ENCODE results near the gene BAZ1B. TPM values are rescaled to one million over a fixed set of nuclear protein-coding genes. Genes with fewer than 3 reads are reported as not detected.

Gene BAZ1B, protein sequence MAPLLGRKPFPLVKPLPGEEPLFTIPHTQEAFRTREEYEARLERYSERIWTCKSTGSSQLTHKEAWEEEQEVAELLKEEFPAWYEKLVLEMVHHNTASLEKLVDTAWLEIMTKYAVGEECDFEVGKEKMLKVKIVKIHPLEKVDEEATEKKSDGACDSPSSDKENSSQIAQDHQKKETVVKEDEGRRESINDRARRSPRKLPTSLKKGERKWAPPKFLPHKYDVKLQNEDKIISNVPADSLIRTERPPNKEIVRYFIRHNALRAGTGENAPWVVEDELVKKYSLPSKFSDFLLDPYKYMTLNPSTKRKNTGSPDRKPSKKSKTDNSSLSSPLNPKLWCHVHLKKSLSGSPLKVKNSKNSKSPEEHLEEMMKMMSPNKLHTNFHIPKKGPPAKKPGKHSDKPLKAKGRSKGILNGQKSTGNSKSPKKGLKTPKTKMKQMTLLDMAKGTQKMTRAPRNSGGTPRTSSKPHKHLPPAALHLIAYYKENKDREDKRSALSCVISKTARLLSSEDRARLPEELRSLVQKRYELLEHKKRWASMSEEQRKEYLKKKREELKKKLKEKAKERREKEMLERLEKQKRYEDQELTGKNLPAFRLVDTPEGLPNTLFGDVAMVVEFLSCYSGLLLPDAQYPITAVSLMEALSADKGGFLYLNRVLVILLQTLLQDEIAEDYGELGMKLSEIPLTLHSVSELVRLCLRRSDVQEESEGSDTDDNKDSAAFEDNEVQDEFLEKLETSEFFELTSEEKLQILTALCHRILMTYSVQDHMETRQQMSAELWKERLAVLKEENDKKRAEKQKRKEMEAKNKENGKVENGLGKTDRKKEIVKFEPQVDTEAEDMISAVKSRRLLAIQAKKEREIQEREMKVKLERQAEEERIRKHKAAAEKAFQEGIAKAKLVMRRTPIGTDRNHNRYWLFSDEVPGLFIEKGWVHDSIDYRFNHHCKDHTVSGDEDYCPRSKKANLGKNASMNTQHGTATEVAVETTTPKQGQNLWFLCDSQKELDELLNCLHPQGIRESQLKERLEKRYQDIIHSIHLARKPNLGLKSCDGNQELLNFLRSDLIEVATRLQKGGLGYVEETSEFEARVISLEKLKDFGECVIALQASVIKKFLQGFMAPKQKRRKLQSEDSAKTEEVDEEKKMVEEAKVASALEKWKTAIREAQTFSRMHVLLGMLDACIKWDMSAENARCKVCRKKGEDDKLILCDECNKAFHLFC (N-terminal part only)
- 10 to 100 TPM; 51.3 to 62.8 (median 59.9) TPM for total RNA-seq

DNA sequence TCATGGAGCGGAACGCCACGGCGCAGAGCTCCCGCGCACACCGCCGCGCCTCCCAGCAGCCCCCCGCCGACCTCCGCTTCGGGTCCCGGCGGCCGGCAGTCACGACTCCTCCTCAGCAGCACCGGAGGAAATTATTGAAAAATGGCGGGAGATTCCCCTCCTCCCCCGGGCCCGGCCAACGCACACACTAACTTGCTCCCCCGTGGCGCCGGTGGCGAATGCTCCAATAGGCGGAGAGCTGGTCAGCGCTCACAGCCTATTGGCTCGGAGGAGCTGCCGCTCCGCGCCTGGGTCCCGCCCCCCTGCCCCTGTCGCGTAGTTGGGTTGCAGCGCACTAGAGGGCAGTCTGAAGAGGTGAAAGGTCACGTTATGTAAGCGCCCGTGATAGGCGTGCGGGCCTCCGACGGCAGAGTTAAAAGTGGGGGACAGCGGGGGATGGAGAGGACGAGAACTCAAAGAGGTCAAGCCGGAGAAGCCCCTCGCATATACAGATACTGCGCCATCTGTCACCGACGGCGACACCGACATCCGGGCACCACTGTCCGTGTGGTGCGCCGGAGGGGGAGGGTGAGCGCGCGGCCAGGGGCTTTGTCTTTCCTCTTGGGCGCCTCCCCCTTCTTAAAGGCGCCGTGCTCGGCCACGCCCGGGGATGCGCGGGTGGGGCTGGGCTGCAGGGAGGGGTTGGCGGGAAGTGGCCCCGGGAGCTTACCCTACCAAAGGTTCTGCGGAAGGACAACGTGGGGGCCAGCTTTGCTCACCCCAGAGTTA, at the start of gene BAZ1B:
Gene BAZ1B, minus strand, starts transcription at position 189 of the 768 bp plus-strand sequence. CDS start 360 bp downstream, outside the sequence.
- TF ChIP-seq, protein P1, sequence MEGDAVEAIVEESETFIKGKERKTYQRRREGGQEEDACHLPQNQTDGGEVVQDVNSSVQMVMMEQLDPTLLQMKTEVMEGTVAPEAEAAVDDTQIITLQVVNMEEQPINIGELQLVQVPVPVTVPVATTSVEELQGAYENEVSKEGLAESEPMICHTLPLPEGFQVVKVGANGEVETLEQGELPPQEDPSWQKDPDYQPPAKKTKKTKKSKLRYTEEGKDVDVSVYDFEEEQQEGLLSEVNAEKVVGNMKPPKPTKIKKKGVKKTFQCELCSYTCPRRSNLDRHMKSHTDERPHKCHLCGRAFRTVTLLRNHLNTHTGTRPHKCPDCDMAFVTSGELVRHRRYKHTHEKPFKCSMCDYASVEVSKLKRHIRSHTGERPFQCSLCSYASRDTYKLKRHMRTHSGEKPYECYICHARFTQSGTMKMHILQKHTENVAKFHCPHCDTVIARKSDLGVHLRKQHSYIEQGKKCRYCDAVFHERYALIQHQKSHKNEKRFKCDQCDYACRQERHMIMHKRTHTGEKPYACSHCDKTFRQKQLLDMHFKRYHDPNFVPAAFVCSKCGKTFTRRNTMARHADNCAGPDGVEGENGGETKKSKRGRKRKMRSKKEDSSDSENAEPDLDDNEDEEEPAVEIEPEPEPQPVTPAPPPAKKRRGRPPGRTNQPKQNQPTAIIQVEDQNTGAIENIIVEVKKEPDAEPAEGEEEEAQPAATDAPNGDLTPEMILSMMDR (IDR thresholded peaks at IDR 0.05; ENCODE audit: low read depth) = no peak

DNA sequence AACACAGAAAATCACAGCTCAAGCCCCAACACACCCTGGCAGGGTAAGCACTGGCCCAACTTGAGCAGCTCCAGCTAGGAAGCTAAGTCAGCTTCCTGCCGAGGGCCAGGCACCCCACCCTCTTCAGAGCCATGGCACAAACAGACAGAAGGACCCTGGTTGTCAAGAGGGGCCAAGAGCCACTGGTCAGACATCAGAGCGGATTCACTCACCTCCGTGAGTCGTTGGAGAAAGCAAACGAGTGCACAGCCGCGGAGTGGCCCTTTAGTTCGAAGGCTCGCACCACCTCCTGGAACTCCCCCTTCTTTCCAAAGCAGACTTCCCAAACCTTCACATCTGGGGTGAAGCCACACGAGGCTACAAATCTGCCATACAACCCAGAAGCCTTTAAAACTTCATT, 48.9 kb upstream of the BAZ1B start:
- TF ChIP-seq, protein P1 (IDR thresholded peaks at IDR 0.05; ENCODE audit: low read depth) = no peak

DNA sequence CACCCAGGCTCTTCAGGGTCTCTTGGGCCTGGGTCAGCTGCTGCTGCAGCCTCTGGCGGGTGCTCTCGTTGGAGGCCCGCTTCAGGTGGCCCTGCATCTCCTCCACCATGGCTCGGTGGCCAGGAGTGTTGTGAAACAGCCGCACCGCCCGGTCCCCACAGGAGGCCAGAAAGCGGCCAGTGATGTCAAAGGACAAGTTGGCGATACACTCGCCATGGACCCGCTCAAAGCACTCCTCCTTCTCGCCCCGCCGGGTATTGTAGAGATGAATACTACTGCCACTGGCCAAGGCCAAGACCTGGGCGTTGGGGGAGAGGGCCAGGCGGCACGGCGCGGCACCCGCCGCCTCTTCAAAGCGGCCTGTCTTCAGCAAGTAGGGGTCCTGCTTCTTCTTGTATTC, 48.4 kb upstream of the BAZ1B start:
- TF ChIP-seq, protein P1 (IDR thresholded peaks at IDR 0.05; ENCODE audit: low read depth) = no peak

DNA sequence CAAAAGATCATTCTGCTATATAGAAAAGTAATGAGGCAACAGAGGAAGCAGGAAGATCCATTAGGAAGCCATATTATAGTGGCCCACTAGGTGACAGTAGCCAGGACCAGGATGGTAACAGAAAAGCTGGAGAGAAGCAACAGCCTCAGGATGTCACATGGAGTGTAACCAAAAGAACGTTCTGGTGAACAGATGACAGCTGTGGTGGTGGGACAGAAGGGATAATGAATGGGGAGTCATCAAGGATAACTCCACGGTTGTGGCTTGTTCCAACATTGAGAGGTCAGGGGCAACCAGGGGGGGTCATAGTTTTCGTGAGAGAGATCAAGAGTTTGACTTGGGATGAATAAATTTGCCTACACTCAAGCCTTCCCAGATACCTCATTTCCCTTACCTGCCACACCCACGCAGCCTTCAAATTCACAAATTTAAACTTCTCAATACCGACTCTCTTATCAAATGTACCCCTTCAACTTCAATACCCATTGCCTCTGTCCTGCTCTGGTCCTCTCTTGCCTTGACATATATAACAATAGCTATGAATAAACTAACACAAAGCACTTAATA, 47.0 kb upstream of the BAZ1B start:
- TF ChIP-seq, protein P1 (IDR thresholded peaks at IDR 0.05; ENCODE audit: low read depth) = no peak

DNA sequence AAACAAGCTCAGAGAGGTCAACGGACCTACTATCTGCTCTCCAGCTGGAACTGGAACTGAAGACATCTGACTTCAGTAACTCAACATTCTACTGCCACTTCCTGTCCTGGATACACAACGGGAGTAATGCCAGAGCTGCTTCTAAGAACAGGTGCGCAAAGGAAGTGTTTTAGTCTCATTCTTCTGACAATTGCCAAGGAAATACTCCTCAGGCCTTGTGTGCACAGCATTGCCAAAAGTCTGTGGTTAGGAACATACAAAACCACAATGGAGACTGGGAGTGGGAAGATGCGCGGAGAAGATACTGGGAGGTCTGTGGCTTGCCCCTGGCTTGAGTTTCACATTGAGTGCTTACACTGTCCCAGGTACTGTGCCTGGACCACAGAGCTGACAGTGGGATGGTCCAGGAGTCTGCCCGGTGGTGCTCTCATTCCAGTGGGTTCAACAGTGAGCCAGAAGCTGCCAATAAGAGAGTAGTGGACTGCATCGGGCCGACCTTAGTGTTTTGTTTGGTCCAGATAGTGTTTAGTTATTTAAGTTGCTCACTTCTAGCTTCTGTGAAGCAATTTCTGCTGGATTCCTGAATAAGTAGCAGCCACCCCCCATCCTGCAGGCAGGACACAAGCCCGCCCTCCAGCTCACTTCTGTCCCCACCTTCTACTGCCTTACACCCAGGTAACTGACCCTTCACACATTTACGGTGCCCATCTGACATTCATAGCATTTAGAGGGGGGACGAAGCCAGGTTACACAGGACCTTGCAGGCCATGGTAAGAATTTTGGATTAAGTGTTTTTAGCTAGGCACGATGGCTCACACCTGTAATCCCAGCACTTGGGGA, 46.0 kb upstream of the BAZ1B start:
- TF ChIP-seq, protein P1 (IDR thresholded peaks at IDR 0.05; ENCODE audit: low read depth) = no peak

DNA sequence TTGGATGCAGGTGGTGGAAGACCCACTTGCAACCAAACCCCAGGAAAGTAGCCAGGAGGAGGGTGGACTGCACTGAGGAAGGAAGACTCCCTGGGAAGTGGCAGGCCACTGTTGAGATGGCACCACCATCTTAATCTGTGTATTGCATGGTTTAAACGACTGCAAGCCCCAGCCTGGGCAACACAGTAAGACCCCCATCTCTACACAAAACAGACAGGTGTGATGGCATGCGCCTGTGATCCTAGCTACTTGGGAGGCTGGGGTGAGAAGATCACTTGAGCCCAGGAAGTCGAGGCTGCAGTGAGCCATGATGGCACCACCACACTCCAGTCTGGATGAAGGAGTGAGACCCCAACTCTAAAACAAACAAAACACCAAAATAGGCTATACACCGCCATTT, 45.0 kb upstream of the BAZ1B start:
- TF ChIP-seq, protein P1 (IDR thresholded peaks at IDR 0.05; ENCODE audit: low read depth) = no peak

Data from subcutaneous adipose tissue (tissue), 4 donors.